Endothelial cell of umbilical vein (primary cell): ENCODE results near the gene STX4. TPM values are rescaled to one million over a fixed set of nuclear protein-coding genes. Genes with fewer than 3 reads are reported as not detected.

ENCODE experiments used
- BruUV-seq: library from RNA; stranded (reverse); fragments of 400-500 nt; replicated peaks from 2 replicates; lab custom pipeline; 2021; lab: Mats Ljungman, UMichigan
- CTCF ChIA-PET: fragments of 300-600, 350-600 bp; sonication (Branson Sonifier 250); formaldehyde crosslinking; loops from one replicate; lab custom pipeline; 2021; ENCODE audit warnings: antibody characterized with exemption, inconsistent platforms; lab: Charles Lee
- POLR2A ChIA-PET: fragments of 300-600, 350-600 bp; sonication (Branson Sonifier 250); formaldehyde crosslinking; loops from one replicate; lab custom pipeline; 2021; ENCODE audit warnings: antibody characterized with exemption, inconsistent platforms; lab: Charles Lee
- DNase-seq: peaks from one replicate; pipeline ENCODE4 v3.0.0-alpha.2; 2011; ENCODE audit warnings: low read depth, low spot score
- FAIRE-seq: peaks from 2 replicates; lab custom pipeline; 2011; peaks lifted over from hg19 to GRCh38; lab: Jason Lieb, UNC
- H2AFZ ChIP-seq: 2 replicates; pipeline ENCODE4 v1.6.0; 2012; ENCODE audit warnings: low read depth, low read length, control low read depth, inconsistent platforms
- H3K27ac ChIP-seq: 2 replicates; pipeline ENCODE4 v1.5.1; 2011; ENCODE audit warnings: low read depth, mild to moderate bottlenecking, control low read depth, low read length, moderate library complexity; ENCODE audit not compliant: insufficient read depth
- H3K27me3 ChIP-seq, 2 experiments: 2 replicates each; pipeline versions ENCODE4 v1.6.0 to v1.6.1; 2011; ENCODE audit warnings: low read length in 2 of 2, mixed read lengths in 1 of 2; ENCODE audit not compliant: control insufficient read depth in 2 of 2, insufficient read depth in 2 of 2
- H3K36me3 ChIP-seq, 2 experiments: 2 replicates in 1 of 2; 3 replicates in 1 of 2; pipeline ENCODE4 v1.5.1; 2011; ENCODE audit warnings: low read length in 2 of 2, mild to moderate bottlenecking in 1 of 2, moderate library complexity in 1 of 2; ENCODE audit not compliant: control insufficient read depth in 2 of 2, insufficient read depth in 2 of 2; ENCODE audit errors: extremely low read depth in 1 of 2
- H3K4me1 ChIP-seq: 3 replicates; pipeline ENCODE4 v1.5.1; 2011; ENCODE audit warnings: mild to moderate bottlenecking, low read length; ENCODE audit not compliant: control insufficient read depth, insufficient read depth; ENCODE audit errors: extremely low read depth
- H3K4me2 ChIP-seq: 2 replicates; pipeline ENCODE4 v1.6.1; 2011; ENCODE audit warnings: low read length, control low read depth, mixed read lengths; ENCODE audit not compliant: insufficient read depth
- H3K4me3 ChIP-seq, 3 experiments: fragments of 200-600 bp in 1 of 3; sonication (generic), shearing (Covaris generic) in 1 of 3; replicated peaks in 1 of 3; 2 replicates each; pipeline ENCODE4 v1.5.1; 2011 to 2016; ENCODE audit warnings: control low read depth in 3 of 3, low read length in 3 of 3, mild to moderate bottlenecking in 2 of 3, inconsistent platforms in 1 of 3, low read depth in 1 of 3, moderate library complexity in 1 of 3; ENCODE audit not compliant: insufficient read depth in 1 of 3
- H3K79me2 ChIP-seq: 2 replicates; pipeline ENCODE4 v1.6.0; 2012; ENCODE audit warnings: low read length, inconsistent platforms; ENCODE audit not compliant: control insufficient read depth, insufficient read depth
- H3K9ac ChIP-seq: replicated peaks from 2 replicates; pipeline ENCODE3; 2011; ENCODE audit warnings: low read length, control low read depth; ENCODE audit not compliant: insufficient read depth; ENCODE audit errors: extremely low read depth
- H3K9me1 ChIP-seq: replicated peaks from 3 replicates; pipeline ENCODE4 v1.6.0; 2011; ENCODE audit warnings: mild to moderate bottlenecking, low read length; ENCODE audit not compliant: control insufficient read depth, insufficient read depth; ENCODE audit errors: extremely low read depth
- H3K9me3 ChIP-seq: replicated peaks from 2 replicates; pipeline ENCODE4 v1.5.1; 2012; ENCODE audit warnings: low read length, inconsistent platforms; ENCODE audit not compliant: control insufficient read depth, insufficient read depth
- H4K20me1 ChIP-seq: replicated peaks from 2 replicates; pipeline ENCODE3; 2011; ENCODE audit warnings: mild to moderate bottlenecking, low read length; ENCODE audit not compliant: control insufficient read depth, insufficient read depth; ENCODE audit errors: extremely low read depth
- GATA2 ChIP-seq: IDR thresholded peaks from 2 replicates; pipeline ENCODE4 v1.7.0; 2011; ENCODE audit warnings: low read depth, mild to moderate bottlenecking, moderate library complexity, mixed read lengths, low read length; ENCODE audit not compliant: insufficient read length, insufficient read depth
- JUN ChIP-seq: IDR thresholded peaks from 2 replicates; pipeline ENCODE4 v1.6.1; 2011; ENCODE audit warnings: borderline replicate concordance, low read depth; ENCODE audit not compliant: insufficient read length, insufficient read depth
- MYC ChIP-seq: IDR thresholded peaks from one replicate; pipeline ENCODE4 v1.6.1; 2011; ENCODE audit warnings: mild to moderate bottlenecking, low read depth, low read length
- POLR2A ChIP-seq: IDR thresholded peaks from 2 replicates; pipeline ENCODE4 v1.6.1; 2012; ENCODE audit warnings: low read depth, mild to moderate bottlenecking, control low read depth, low read length
- POLR2AphosphoS5 ChIP-seq: IDR thresholded peaks from 2 replicates; pipeline ENCODE4 v1.6.1; 2012; ENCODE audit warnings: low read depth, mild to moderate bottlenecking, control low read depth, low read length, moderate library complexity; ENCODE audit not compliant: insufficient read depth
- dilution Hi-C: fragments of 300-500 bp; cut with MboI; formaldehyde crosslinking; loops from one replicate; pipeline ENCODE4 v1.15.0; 2019; ENCODE audit warnings: low sequenced_read_pairs; ENCODE audit not compliant: extremely low pct_ligation_motif_present
- intact Hi-C: fragments of 100-400 bp; cut with micrococcal nuclease; formaldehyde crosslinking; loops from one replicate; pipeline ENCODE4 v1.10.0; 2022
- polyA plus RNA-seq, 4 experiments: library from polyadenylated mRNA; depleted of rRNA in 3 of 4; stranded (reverse) in 3 of 4; unstranded in 1 of 4; fragments of >200 nt; gene quantifications; 2 replicates each; pipeline versions ENCODE4 v1.2.1 to v1.2.3, GENCODE V29; 2011 to 2012; ENCODE audit warnings: missing spikeins in 1 of 4
- total RNA-seq: library from RNA; stranded (reverse); gene quantifications from 2 replicates; pipeline ENCODE4 v1.2.3, GENCODE V29; 2021
- TF ChIP-seq, protein P1 (sequence below): IDR thresholded peaks from 2 replicates; pipeline ENCODE4 v1.6.1; 2011; ENCODE audit not compliant: insufficient read depth, insufficient read length
- TF ChIP-seq, protein P2 (sequence below), 2 donors: IDR thresholded peaks; 1 replicate in 1 of 2; 2 replicates in 1 of 2; pipeline ENCODE4 v1.5.1; 2011; ENCODE audit warnings: low read length in 2 of 2, mild to moderate bottlenecking in 2 of 2, moderate library complexity in 2 of 2, control low read depth in 1 of 2, inconsistent platforms in 1 of 2, low read depth in 1 of 2; ENCODE audit not compliant: insufficient read depth in 1 of 2; ENCODE audit errors: extremely low read depth in 1 of 2

The STX4 gene
- total and polyA plus RNA-seq, 2 donors (not counting 3 experiments of a cell fraction or from before 2014, with no cell fraction given) = 49.5 to 65.2 TPM

DNA sequence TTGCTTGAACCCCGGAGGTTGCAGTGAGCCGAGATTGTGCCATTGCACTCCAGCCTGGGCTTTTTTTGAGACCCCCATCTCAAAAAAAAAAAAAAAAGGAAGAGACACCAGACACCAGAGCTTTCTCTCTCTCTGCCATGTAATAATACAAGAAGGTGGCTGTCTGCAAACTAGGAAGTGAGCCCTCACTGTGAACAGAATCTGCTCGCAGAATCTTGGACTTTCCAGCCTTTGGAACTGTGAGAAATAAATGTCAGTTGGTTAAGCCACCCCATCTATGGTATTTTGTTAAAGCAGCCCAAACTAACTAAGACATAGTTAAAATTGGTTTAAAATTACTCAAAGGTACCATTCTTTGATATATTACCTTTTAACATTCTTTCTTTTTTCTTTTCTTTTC lies 12.8 kb upstream of the STX4 start:
- H3K27me3 ChIP-seq = no peaks in the 10 kb centered on the region
- H3K36me3 ChIP-seq = no peaks in the 10 kb centered on the region
- no peak overlapping the region for H3K4me3 ChIP-seq
- H3K27ac ChIP-seq = no peak overlapping the region
- H2AFZ ChIP-seq = no peak overlapping the region
- H3K4me1 ChIP-seq = no peaks in the 10 kb centered on the region
- H3K9me1 ChIP-seq = no peaks in the 10 kb centered on the region
- no peaks in the 10 kb centered on the region for H3K79me2 ChIP-seq
- BruUV-seq = no TSS peak
- FAIRE-seq (no peak), DNase-seq (no peak)
- intact Hi-C loops = no loop called here
- no peak for TF ChIP-seq POLR2AphosphoS5
- no peak for TF ChIP-seq MYC
- TF ChIP-seq, protein P1, sequence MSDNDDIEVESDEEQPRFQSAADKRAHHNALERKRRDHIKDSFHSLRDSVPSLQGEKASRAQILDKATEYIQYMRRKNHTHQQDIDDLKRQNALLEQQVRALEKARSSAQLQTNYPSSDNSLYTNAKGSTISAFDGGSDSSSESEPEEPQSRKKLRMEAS = no peak
- TF ChIP-seq GATA2 = no peak
- TF ChIP-seq, protein P2, sequence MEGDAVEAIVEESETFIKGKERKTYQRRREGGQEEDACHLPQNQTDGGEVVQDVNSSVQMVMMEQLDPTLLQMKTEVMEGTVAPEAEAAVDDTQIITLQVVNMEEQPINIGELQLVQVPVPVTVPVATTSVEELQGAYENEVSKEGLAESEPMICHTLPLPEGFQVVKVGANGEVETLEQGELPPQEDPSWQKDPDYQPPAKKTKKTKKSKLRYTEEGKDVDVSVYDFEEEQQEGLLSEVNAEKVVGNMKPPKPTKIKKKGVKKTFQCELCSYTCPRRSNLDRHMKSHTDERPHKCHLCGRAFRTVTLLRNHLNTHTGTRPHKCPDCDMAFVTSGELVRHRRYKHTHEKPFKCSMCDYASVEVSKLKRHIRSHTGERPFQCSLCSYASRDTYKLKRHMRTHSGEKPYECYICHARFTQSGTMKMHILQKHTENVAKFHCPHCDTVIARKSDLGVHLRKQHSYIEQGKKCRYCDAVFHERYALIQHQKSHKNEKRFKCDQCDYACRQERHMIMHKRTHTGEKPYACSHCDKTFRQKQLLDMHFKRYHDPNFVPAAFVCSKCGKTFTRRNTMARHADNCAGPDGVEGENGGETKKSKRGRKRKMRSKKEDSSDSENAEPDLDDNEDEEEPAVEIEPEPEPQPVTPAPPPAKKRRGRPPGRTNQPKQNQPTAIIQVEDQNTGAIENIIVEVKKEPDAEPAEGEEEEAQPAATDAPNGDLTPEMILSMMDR (IDR thresholded peaks at IDR 0.05; ENCODE audit: extremely low read depth in 1 of 2, insufficient read depth in 1 of 2, low read depth in 1 of 2, low read length in 2 of 2) = no peak
- no peak for TF ChIP-seq JUN
- TF ChIP-seq POLR2A = no peak
- CTCF ChIA-PET = interaction anchor here (0.8 to 1.0 kb wide), 3 partner anchors 10 to 848 kb away, joined by 3 to 4 read pairs (median 3); no protein-coding TSS in a partner anchor
- H3K4me2 ChIP-seq = no peak overlapping the region
- no peaks in the 10 kb centered on the region for H3K9me3 ChIP-seq
- no peaks in the 10 kb centered on the region for H4K20me1 ChIP-seq
- H3K9ac ChIP-seq = no peak overlapping the region
- dilution Hi-C loops = no loop called here
- POLR2A ChIA-PET = no interaction called here
